H54 (cell line): Measurements from ENCODE around the gene TRIM67.
A peak's percentile ranks its signal among the peaks of the same experiment; 100 is the strongest.

Experiments used
- DNase-seq: peaks from one replicate; pipeline ENCODE4 v3.0.0; 2011; ENCODE audit warnings: low spot score, mixed read lengths; ENCODE audit not compliant: insufficient read length
- FAIRE-seq: peaks from 3 replicates; lab custom pipeline; 2011; peaks lifted over from hg19 to GRCh38; lab: Jason Lieb, UNC
- POLR2A ChIP-seq: IDR thresholded peaks from 2 replicates; pipeline ENCODE4 v1.6.1; 2011; ENCODE audit warnings: low read depth, mild to moderate bottlenecking, low read length

TRIM67 gene

DNA sequence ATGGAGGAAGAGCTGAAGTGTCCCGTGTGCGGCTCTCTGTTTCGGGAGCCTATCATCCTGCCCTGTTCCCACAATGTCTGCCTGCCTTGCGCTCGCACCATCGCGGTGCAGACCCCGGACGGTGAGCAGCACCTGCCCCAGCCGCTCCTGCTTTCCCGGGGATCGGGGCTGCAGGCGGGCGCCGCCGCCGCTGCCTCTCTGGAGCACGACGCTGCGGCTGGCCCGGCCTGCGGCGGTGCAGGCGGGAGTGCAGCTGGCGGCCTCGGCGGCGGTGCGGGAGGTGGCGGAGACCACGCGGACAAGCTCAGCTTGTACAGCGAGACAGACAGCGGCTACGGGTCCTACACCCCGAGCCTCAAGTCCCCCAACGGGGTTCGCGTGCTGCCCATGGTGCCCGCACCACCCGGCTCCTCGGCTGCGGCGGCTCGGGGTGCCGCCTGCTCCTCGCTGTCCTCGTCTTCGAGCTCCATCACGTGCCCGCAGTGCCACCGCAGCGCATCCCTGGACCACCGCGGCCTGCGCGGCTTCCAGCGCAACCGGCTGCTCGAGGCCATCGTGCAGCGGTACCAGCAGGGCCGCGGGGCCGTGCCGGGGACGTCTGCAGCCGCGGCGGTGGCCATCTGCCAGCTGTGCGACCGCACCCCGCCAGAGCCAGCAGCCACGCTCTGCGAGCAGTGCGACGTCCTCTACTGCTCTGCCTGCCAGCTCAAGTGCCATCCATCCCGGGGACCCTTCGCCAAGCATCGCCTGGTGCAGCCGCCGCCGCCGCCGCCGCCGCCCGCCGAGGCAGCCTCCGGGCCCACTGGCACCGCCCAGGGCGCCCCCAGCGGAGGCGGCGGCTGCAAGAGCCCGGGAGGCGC is 1.3 kb downstream of the TRIM67 start:
- DNase-seq = no peak

GRCh38 chr1:231163830-231164427 is 2.1 kb downstream of the TRIM67 start:
- FAIRE-seq = no peak
- no peak for TF ChIP-seq POLR2A
- no peak for DNase-seq

More for the DNA sequence above, 1.3 kb downstream of the TRIM67 start:
- no peak for FAIRE-seq
- no peak for TF ChIP-seq POLR2A

DNA sequence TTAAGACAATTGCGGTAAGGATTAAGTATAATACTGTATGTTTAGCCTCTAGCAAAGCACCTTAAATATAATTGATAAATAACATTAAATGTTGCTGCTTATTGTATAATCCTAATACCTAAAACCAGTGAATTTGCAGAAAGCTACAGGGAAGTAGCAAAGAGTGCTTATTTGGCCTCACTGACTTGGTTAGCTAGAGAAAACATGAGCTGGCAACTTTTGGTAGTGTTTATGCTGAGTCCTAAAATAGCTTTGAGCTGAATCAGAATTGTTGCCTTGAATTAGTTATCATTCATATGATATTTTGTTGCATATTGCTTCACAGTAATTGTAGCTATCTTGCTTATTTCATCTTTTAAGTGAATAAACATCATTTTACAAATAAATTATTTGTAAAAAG is 3.5 kb downstream of the TRIM67 start:
- no peak for TF ChIP-seq POLR2A
- DNase-seq (peak; percentile 47), FAIRE-seq (no peak)

GRCh38 chr1:231166398-231166797 is 4.5 kb downstream of the TRIM67 start:
- no peak for DNase-seq
- TF ChIP-seq POLR2A = no peak
- no peak for FAIRE-seq

DNA sequence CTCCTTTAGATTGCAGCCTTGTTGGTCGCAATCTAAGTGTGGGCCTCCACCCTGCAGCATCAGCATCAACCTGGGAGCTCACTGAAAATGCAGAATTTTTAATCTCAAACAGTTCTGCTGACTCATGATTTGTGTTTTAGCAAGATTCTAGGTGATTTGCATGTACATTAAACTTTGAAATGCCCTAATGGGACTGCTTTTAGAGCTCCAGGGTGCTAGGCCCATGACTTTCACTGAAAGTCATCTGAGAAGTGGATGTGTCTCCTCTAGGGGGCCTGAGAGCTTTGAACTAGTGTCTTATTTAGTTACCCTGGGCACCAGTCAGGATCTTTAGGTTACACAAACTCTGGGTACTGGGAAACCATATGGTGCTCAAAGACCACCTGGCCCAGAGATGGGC is 9.0 kb downstream of the TRIM67 start:
- FAIRE-seq = no peak
- TF ChIP-seq POLR2A = no peak

GRCh38 chr1:231171623-231172197 is 9.9 kb downstream of the TRIM67 start:
- no peak for TF ChIP-seq POLR2A
- DNase-seq (no peak), FAIRE-seq (no peak)

More for the DNA sequence above, 9.0 kb downstream of the TRIM67 start:
- no peak for DNase-seq

DNA sequence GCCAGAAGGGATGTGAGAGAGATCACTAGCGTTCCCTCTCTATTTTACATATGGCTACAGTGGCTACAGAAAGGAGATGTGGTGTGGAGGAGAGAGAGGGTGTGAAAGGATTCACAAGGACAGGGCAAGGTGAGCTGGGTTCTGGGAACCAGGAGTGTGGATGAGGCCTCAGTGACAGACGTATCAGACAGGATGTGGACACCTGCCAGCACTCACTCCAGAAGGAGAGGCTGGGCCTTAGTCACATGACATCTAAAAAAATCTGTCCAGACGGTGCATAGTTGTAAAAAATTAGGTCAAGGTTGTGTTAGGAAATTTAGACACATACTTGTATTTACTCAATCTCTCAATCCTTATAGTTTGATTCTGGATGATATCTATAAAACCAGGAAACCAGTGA is 10.6 kb downstream of the TRIM67 start:
- no peak for FAIRE-seq
- DNase-seq = no peak
- no peak for TF ChIP-seq POLR2A

GRCh38 chr1:231176421-231176820 is 14.6 kb downstream of the TRIM67 start:
- no peak for TF ChIP-seq POLR2A
- no peak for FAIRE-seq
- DNase-seq = no peak

- DNase-seq (no peak), FAIRE-seq (no peak)
- no peak for TF ChIP-seq POLR2A
Observed at GRCh38 chr1:231177226-231177625, 15.4 kb downstream of the TRIM67 start.

DNA sequence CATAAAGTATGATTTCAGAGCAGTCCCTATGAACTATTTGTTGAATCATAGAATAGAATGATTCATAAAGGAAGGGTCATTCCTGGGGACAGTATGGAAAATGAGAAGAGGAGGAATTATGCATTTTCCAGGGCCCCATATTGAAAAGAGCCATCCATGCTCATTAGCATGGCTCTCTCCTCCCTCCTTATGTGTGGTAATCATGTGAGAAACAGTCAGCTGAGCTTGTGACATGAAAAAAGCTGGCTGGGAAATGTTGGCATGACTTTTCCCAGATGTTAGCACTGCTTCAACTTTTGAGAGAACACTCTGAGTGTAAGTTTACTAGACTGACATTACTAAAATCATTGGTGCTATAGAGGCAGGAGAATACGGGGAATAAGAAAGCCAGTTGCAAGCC is 16.1 kb downstream of the TRIM67 start:
- no peak for FAIRE-seq
- no peak for TF ChIP-seq POLR2A
- DNase-seq = no peak

DNA sequence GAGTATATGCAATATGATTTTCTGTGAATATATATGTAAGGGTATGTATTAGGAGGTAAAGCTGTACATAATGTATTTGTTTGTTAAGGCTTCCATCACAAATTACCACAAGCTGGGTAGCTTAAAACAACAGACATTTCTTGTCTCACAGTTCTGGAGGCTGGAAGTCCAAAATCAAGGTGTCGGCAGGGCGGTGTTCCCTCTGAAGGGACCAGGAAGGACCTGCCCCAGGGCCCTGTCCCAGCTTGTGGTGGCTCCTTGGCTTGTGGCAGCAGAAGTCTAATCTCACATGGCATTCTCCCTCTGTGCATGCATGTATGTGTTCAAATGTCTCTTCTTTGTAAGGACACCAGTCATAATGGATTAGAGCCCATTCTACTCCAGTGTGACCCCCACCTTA is 17.1 kb downstream of the TRIM67 start:
- TF ChIP-seq POLR2A = no peak
- DNase-seq = no peak
- no peak for FAIRE-seq

- FAIRE-seq (no peak), DNase-seq (no peak)
- TF ChIP-seq POLR2A = no peak
Observed at GRCh38 chr1:231180034-231180433, 18.2 kb downstream of the TRIM67 start.

- FAIRE-seq (no peak), DNase-seq (no peak)
- no peak for TF ChIP-seq POLR2A
Observed at GRCh38 chr1:231181271-231181670, 19.4 kb downstream of the TRIM67 start.

DNA sequence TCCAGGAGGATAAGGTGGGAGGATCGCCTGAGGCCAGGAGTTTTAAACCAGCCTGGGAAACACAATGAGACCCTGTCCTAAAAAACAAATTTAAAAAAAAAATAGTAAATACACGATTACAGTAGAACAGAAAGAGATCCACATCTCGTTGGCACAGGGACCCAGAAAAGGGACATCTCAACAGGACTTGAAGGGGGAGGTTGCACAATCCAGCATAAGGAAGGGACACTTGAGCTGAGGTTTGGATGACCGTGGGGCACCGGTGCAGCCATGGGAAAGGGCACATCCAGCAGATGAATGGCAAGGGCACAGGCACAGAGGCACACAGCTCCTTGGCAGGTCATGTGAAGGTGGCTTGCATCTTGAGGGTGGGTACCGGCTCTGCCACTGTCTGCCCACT is 20.5 kb downstream of the TRIM67 start:
- DNase-seq (no peak), FAIRE-seq (no peak)
- no peak for TF ChIP-seq POLR2A
